Mesangial cell (primary cell): ENCODE data around the gene CLIP4. TPM values are rescaled to one million over a fixed set of nuclear protein-coding genes. Genes with fewer than 3 reads are reported as not detected.

Experiments used
- total RNA-seq: library from RNA; depleted of rRNA; stranded (reverse); fragments of >200 nt; gene quantifications from 2 replicates; pipeline ENCODE4 v1.2.3, GENCODE V29; 2015

The CLIP4 gene
- total RNA-seq: 9.9 and 16.0 TPM in 2 replicates

GRCh38 chr2:29114946-29115609 is at the start of gene CLIP4:
TSS of gene CLIP4 (plus strand) at chr2:29115415. CDS start at chr2:29121389, 5,974 bp downstream.

GRCh38 chr2:29074411-29074810 is 40.8 kb upstream of the CLIP4 start, which contains the start of gene PCARE:
TSS of gene PCARE (minus strand) at chr2:29074523. CDS start at chr2:29074261, 262 bp downstream.

Other genes with a start within 250 kb of the CLIP4 start
- 6.8 and 12.7 TPM in 2 replicates for gene TRMT61B, start 245.1 kb upstream of the CLIP4 start, total RNA-seq
- gene WDR43, start 220.7 kb upstream of the CLIP4 start, total RNA-seq: 27.1 and 48.9 TPM in 2 replicates
- not detected in 2 replicates for gene TOGARAM2, start 134.1 kb upstream of the CLIP4 start, total RNA-seq
- gene PCARE, start 40.9 kb upstream of the CLIP4 start, total RNA-seq: not detected in 2 replicates